HCT116 (cell line): Measurements from ENCODE around the gene CDKL5.

Source experiments
- CEBPB ChIP-seq: IDR thresholded peaks from 2 replicates; pipeline ENCODE4 v1.6.1; 2012; ENCODE audit warnings: low read depth
- TF ChIP-seq, protein P1 (sequence below), 3 experiments: fragments of 200-600 bp in 1 of 3; sonication (generic) in 1 of 3; IDR thresholded peaks in 2 of 3; conservative IDR thresholded peaks in 1 of 3; 2 replicates each; pipeline ENCODE4 v1.5.1; 2012 to 2017; ENCODE audit warnings: low read depth in 2 of 3, low read length in 2 of 3, antibody characterized with exemption in 1 of 3, borderline replicate concordance in 1 of 3, control low read depth in 1 of 3, mild to moderate bottlenecking in 1 of 3, mixed read lengths in 1 of 3, mixed run types in 1 of 3, moderate library complexity in 1 of 3; ENCODE audit not compliant: insufficient read depth in 1 of 3

DNA sequence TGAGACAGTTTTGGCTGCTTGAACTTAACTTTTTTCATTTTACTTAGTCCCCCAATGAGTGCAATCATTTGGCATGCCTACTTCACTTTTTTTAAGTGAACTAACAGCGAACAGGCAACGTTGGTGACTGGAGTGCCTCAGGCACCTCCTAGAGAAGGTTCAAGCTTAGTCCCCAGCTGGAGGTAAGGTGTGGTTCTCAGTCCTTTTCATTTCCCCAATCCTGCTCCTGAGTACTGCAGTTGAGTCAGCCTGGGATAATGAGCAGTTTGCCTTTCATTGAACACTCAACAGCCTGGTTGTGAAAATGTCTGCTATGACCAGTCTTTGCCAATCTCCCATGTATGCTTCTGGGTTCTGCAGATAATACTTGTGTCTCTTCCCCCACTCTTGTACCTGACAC lies 109.5 kb downstream of the CDKL5 start:
- TF ChIP-seq, protein P1, sequence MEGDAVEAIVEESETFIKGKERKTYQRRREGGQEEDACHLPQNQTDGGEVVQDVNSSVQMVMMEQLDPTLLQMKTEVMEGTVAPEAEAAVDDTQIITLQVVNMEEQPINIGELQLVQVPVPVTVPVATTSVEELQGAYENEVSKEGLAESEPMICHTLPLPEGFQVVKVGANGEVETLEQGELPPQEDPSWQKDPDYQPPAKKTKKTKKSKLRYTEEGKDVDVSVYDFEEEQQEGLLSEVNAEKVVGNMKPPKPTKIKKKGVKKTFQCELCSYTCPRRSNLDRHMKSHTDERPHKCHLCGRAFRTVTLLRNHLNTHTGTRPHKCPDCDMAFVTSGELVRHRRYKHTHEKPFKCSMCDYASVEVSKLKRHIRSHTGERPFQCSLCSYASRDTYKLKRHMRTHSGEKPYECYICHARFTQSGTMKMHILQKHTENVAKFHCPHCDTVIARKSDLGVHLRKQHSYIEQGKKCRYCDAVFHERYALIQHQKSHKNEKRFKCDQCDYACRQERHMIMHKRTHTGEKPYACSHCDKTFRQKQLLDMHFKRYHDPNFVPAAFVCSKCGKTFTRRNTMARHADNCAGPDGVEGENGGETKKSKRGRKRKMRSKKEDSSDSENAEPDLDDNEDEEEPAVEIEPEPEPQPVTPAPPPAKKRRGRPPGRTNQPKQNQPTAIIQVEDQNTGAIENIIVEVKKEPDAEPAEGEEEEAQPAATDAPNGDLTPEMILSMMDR (IDR thresholded peaks at IDR 0.05 in 2 of 3, conservative IDR thresholded peaks at IDR 0.05 in 1 of 3; ENCODE audit: borderline replicate concordance in 1 of 3, insufficient read depth in 1 of 3, low read depth in 2 of 3, low read length in 2 of 3): no peak
- TF ChIP-seq CEBPB: no peak
